Coronary artery (tissue), 2 donors: ENCODE results near the gene NACC2.

ENCODE experiments used
- DNase-seq: peaks from one replicate; pipeline ENCODE4 v3.0.0-alpha.2; 2017; ENCODE audit warnings: low spot score
- H3K27ac ChIP-seq, 2 donors: fragments of 200-600 bp; sonication (generic); one replicate each; pipeline ENCODE4 v1.5.1; 2016 to 2019
- H3K4me3 ChIP-seq: fragments of 200-600 bp; sonication (generic); 2 replicates; pipeline ENCODE4 v1.5.1; 2016; ENCODE audit warnings: mild to moderate bottlenecking, moderate library complexity
- TF ChIP-seq, protein P1 (sequence below): fragments of 200-600 bp; sonication (generic); IDR thresholded peaks from one replicate; pipeline ENCODE4 v1.5.1; 2019; ENCODE audit warnings: antibody characterized with exemption

Gene NACC2

DNA sequence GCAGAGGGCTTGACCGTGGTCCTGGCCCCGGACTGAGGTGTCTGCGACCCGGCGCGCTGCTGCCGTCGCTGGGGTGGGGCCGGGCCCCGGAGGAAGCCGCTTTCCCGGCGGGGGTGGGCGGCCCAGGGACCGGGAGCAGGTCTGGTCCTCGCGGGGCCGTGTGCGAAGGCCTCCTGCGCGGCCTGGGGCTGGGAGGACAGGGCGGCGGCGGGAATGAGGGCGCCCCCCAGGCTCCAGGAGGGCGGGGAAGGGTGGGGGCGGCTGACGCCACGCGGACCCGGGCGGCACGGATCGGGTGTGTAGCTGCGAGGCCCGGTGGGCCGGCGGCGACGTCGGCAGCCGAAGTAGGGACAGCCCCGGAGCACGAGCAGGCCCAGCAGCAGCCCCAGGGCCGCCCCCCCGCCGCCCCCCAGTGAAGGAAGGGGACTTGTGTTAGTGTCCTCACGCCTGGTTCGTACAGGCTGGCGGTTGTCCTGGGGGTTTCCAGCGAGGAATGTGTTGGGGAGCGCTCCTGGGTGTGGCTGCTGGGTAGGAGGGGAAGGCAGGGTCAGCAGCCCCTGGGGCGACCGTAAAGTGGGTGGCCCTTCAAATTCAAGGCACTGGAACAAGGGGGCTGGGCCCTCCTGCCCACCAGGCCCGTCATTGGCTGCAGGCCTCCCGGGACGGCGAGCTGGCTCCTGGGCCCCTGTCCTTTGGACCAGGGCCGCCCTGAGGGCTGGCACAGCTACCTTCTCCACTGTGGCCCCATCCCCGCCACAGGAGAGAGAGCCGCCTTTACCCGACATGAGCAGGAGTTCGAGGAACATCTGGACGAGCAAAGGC is 24.2 kb upstream of the NACC2 start:
- H3K27ac ChIP-seq, result peak overlapping the region; percentile 94 to 99
- TF ChIP-seq, protein P1, sequence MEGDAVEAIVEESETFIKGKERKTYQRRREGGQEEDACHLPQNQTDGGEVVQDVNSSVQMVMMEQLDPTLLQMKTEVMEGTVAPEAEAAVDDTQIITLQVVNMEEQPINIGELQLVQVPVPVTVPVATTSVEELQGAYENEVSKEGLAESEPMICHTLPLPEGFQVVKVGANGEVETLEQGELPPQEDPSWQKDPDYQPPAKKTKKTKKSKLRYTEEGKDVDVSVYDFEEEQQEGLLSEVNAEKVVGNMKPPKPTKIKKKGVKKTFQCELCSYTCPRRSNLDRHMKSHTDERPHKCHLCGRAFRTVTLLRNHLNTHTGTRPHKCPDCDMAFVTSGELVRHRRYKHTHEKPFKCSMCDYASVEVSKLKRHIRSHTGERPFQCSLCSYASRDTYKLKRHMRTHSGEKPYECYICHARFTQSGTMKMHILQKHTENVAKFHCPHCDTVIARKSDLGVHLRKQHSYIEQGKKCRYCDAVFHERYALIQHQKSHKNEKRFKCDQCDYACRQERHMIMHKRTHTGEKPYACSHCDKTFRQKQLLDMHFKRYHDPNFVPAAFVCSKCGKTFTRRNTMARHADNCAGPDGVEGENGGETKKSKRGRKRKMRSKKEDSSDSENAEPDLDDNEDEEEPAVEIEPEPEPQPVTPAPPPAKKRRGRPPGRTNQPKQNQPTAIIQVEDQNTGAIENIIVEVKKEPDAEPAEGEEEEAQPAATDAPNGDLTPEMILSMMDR, result no peak
- H3K4me3 ChIP-seq, result peak overlapping the region; percentile 91
- no peak for DNase-seq

DNA sequence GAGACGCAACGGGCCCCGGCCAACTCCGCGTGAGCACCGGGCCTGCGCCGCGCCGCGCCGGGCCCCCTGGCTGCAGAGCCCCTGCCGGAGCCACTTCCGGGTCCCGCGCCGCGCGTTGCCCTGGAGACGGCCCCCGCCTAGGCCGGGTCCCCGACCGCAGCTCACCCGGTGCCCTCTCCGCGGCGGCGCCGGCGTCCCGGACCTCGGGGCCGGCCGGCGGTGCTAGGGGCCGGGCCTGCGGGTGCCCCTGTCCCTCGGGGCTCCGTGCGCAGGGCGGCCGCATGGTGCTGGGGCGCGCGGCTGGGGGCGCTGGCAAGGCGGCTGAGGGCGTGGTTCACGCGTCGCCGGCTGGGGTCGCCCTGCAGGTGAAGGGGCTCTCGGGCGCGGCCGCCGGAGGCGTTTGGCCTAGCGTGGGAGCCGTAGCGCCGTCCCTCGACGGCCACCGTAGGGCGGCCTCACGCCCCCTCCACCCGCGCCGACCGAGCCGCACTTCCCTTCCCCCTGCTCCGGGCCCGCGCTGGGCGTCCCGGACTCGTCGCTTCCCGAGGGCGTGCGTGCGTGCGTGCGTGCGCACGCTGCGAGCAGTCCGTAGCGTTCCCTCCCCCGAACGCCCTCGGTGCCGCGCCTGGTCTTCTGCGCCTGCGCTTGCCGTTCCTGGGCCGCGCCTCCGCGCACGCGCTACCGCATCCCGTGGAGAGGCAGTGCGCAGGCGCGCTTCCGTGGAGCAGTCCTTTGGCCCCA is 23.4 kb upstream of the NACC2 start, which contains the start of gene TMEM250:
TMEM250 (minus strand) TSS at position 556 of the 741 bp plus-strand sequence. CDS start 1,975 bp downstream, outside the sequence.
- H3K4me3 ChIP-seq, result peak within 1 kb of the TSS; percentile 91
- TF ChIP-seq, protein P1, result no peak
- H3K27ac ChIP-seq, result peak within 1 kb of the TSS; percentile 94 to 99
- DNase-seq, result peak; percentile 95

DNA sequence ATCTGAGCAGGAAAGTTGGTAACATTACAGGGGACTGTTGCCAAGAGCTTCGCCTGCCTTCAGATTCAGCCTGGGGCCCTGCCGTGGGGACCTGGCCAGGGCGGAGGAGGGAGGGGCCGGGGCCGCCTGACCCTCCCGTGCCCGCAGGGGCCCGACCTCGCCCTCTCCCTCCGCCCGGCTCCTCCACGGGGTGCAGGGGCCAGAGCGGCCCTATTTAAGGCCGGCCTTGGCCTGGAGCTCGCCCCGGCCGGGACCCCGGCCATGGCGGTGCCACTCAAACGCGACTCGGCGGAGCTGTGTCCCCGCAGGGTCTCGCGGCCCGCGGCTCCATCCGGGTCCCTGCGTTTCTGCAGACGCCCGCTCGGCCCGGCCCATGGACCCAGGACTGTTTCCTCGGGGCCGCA is 22.8 kb upstream of the NACC2 start:
- H3K4me3 ChIP-seq, result peak overlapping the region; percentile 91
- TF ChIP-seq, protein P1, result no peak
- no peak for DNase-seq
- peak overlapping the region; percentile 94 to 99 for H3K27ac ChIP-seq

DNA sequence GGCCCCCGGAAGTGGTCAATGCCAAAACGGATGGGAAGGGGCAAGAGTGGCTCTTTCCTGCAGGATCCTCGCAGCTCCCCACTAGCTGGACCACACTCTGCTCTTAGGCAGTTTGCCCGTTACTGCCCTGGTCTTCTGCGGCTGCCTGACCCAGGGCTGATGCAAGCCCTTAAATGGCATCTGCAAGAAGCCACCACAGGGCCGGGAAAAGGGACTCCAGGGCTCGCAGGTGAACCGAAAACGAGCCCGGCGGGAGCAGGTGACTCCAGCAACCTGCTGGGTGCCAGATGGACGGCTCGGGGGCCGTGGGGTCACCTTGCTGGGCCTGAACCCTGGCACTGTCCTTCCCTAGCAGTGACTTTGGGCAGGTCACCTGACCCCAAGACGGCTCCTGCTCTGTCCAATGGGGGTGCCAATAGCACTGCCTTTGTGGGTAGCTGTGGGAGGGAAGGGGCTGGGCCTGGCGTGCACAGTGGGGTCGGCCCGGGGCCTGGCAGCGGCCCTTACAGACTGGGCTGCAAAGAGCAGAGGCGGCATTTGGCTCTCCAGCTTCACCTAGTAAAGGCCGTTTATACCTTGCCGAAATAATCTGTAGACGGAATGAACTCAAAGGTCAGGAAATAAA is 22.3 kb upstream of the NACC2 start:
- Histone ChIP-seq H3K27ac (peak overlapping the region in 1 of 2 donors; percentile 99), H3K4me3 (peak overlapping the region; percentile 91)
- TF ChIP-seq, protein P1, result no peak
- no peak for DNase-seq

DNA sequence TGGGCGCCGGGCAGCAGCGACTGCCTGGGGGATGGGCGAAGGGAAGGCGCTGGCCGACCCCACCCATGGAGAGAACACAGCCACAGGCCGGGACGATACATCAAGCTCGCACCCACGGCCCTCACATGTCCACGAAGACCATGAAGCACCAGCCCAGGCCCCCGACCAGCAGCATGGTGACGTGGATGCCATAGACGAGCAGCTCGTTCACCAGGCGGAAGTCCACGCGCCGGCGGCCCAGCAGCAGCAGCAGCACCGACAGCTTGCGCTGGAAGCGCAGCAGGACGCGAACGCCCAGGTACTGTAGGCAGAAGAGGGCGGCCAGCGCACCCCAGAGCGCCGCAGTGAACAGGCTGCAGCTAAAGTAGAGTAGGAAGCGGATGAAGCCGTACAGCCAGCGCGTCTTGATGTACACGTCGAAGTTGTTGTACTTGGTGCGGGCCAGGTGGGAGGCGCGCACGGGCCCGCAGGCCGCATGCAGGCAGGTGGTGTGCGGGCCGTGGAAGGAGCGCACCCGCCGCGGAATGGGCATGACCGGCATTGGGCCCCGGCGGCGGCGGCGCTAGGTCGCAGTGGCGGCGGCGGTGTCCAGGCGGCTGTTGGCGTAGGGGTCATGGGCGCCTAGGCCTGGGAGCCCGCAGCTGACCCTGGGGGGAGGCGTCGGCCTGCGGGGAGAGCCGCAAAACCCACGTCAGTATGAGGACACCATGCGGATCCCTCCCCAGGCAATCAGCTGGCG is 21.4 kb upstream of the NACC2 start:
- DNase-seq, result no peak
- no peak overlapping the region for H3K27ac ChIP-seq

More for the DNA sequence above, 21.4 kb upstream of the NACC2 start:
- TF ChIP-seq, protein P1, result no peak
- H3K4me3 ChIP-seq, result no peak overlapping the region
